ENCODE results near the gene UBAC1. TPM values are rescaled to one million over a fixed set of nuclear protein-coding genes. Genes with fewer than 3 reads are reported as not detected.

Gene UBAC1
- total RNA-seq, 2 experiments from 2014 or later, result 16.4 to 19.6 TPM

- no peak for TF ChIP-seq CTCF (IDR thresholded peaks at IDR 0.05)
- Histone ChIP-seq H3K27me3 (ENCODE audit: control insufficient read depth in 1 of 2, insufficient read depth in 2 of 2, low read length in 2 of 2) (no peaks in the 10 kb centered on the region), H3K36me3 (ENCODE audit: insufficient read depth, low read length) (peaks cover 2% of the 10 kb centered on the region), H3K4me1 (ENCODE audit: insufficient read depth, low read length) (peaks cover 42% of the 10 kb centered on the region), H3K9me3 (ENCODE audit: control insufficient read depth in 1 of 2, insufficient read depth in 1 of 2, low read length in 2 of 2) (no peaks in the 10 kb centered on the region), H3K27ac (ENCODE audit: low read depth in 1 of 2, low read length in 2 of 2) (peak overlapping the region in 1 of 2 donors; percentile 8), H3K4me3 (ENCODE audit: low read length) (peak overlapping the region; percentile 48)
- Mint-ChIP-seq H3K4me1 (ENCODE audit: low read depth) (peaks cover 62% of the 10 kb centered on the region), H3K4me3 (peak overlapping the region; percentile 94), H3K36me3 (ENCODE audit: low read depth) (peaks cover 25% of the 10 kb centered on the region), H3K27me3 (no peaks in the 10 kb centered on the region), H3K27ac (peak overlapping the region; percentile 78), H3K9me3 (no peaks in the 10 kb centered on the region)
- ATAC-seq (ENCODE audit: poor library complexity) (peak; percentile 28), DNase-seq (peak in 13 of 14 experiments; percentile 14 to 68 (median 42))
- POLR2A ChIA-PET, result interaction anchor here (0.7 kb wide), 1 partner anchor 9 kb away, joined by 3 read pairs; no protein-coding TSS in a partner anchor
- intact Hi-C loops (cut with DNase I, micrococcal nuclease), result loop anchor here (2.0 to 10.0 kb wide), 5 partner anchors 41 to 1841 kb away; partner anchors contain the start of genes TMEM250 (in 2 of the 2), BRD3 (in 1 of the 2), QSOX2 (in 1 of the 2) and UBAC1 (in 1 of the 2)
- CTCF ChIA-PET, result interaction anchor here (1.6 kb wide), 1 partner anchor 42 kb away, joined by 4 read pairs; no protein-coding TSS in a partner anchor
These were observed 55.6 kb downstream of the UBAC1 start for GRCh38 chr9:135905380-135906258.

- H3K4me3 Mint-ChIP-seq, result peak overlapping the region; percentile 56
- no peak for TF ChIP-seq CTCF (IDR thresholded peaks at IDR 0.05)
- Histone ChIP-seq H3K27ac (ENCODE audit: low read depth in 1 of 2, low read length in 2 of 2) (no peak overlapping the region), H3K4me3 (ENCODE audit: low read length) (no peak overlapping the region), H3K9me3 (ENCODE audit: control insufficient read depth in 1 of 2, insufficient read depth in 1 of 2, low read length in 2 of 2) (no peaks in the 10 kb centered on the region), H3K36me3 (ENCODE audit: insufficient read depth, low read length) (no peaks in the 10 kb centered on the region), H3K4me1 (ENCODE audit: insufficient read depth, low read length) (peaks cover 45% of the 10 kb centered on the region), H3K27me3 (ENCODE audit: control insufficient read depth in 1 of 2, insufficient read depth in 2 of 2, low read length in 2 of 2) (no peaks in the 10 kb centered on the region)
- H3K27ac Mint-ChIP-seq, result no peak overlapping the region
- peaks cover 17% of the 10 kb centered on the region for H3K36me3 Mint-ChIP-seq (ENCODE audit: low read depth)
- ChIA-PET POLR2A (no interaction called here), CTCF (no interaction called here)
- H3K4me1 Mint-ChIP-seq (ENCODE audit: low read depth), result peaks cover 61% of the 10 kb centered on the region
- no peaks in the 10 kb centered on the region for H3K27me3 Mint-ChIP-seq
- peaks cover 4% of the 10 kb centered on the region for H3K9me3 Mint-ChIP-seq
- DNase-seq (peak in 1 of 14 experiments; percentile 0), ATAC-seq (ENCODE audit: poor library complexity) (no peak)
- intact Hi-C loops (cut with DNase I, micrococcal nuclease), result loop anchor here in 1 of 2 experiments (10.0 kb wide), 1 partner anchor 1839 kb away; the partner anchor contains the start of gene BRD3
These were observed 57.2 kb downstream of the UBAC1 start for GRCh38 chr9:135903786-135904520.

GRCh38 chr9:135903358-135903656 lies 57.9 kb downstream of the UBAC1 start:
- intact Hi-C loops (cut with DNase I, micrococcal nuclease), result loop anchor here in 1 of 2 experiments (10.0 kb wide), 1 partner anchor 1839 kb away; the partner anchor contains the start of gene BRD3
- Mint-ChIP-seq H3K27me3 (no peaks in the 10 kb centered on the region), H3K4me1 (ENCODE audit: low read depth) (peaks cover 59% of the 10 kb centered on the region), H3K36me3 (ENCODE audit: low read depth) (peaks cover 16% of the 10 kb centered on the region), H3K4me3 (peak overlapping the region; percentile 56), H3K27ac (no peak overlapping the region), H3K9me3 (peaks cover 6% of the 10 kb centered on the region)
- H3K4me3 ChIP-seq (ENCODE audit: low read length), result no peak overlapping the region
- ChIA-PET POLR2A (no interaction called here), CTCF (no interaction called here)
- TF ChIP-seq CTCF (IDR thresholded peaks at IDR 0.05), result no peak
- H3K27ac ChIP-seq (ENCODE audit: low read depth in 1 of 2, low read length in 2 of 2), result no peak overlapping the region
- no peaks in the 10 kb centered on the region for H3K27me3 ChIP-seq (ENCODE audit: control insufficient read depth in 1 of 2, insufficient read depth in 2 of 2, low read length in 2 of 2)
- H3K4me1 ChIP-seq (ENCODE audit: insufficient read depth, low read length), result peaks cover 40% of the 10 kb centered on the region
- no peaks in the 10 kb centered on the region for H3K9me3 ChIP-seq (ENCODE audit: control insufficient read depth in 1 of 2, insufficient read depth in 1 of 2, low read length in 2 of 2)
- no peak for ATAC-seq (ENCODE audit: poor library complexity)
- H3K36me3 ChIP-seq (ENCODE audit: insufficient read depth, low read length), result no peaks in the 10 kb centered on the region
- DNase-seq, result no peak
